Activated CD4-positive, alpha-beta T cell treated with anti-CD3 and anti-CD28 coated beads for 4 hours (primary cell): ENCODE measurements around the gene MIF.
"Not testable (repeated sequence)": the region's sequence is repeated elsewhere in the genome, so short reads cannot be mapped to it uniquely, and the experiment has no call there.

Experiments used
- DNase-seq, 2 donors: peaks; one replicate each; pipeline ENCODE4 v3.0.0-alpha.2; 2020

The MIF gene

DNA sequence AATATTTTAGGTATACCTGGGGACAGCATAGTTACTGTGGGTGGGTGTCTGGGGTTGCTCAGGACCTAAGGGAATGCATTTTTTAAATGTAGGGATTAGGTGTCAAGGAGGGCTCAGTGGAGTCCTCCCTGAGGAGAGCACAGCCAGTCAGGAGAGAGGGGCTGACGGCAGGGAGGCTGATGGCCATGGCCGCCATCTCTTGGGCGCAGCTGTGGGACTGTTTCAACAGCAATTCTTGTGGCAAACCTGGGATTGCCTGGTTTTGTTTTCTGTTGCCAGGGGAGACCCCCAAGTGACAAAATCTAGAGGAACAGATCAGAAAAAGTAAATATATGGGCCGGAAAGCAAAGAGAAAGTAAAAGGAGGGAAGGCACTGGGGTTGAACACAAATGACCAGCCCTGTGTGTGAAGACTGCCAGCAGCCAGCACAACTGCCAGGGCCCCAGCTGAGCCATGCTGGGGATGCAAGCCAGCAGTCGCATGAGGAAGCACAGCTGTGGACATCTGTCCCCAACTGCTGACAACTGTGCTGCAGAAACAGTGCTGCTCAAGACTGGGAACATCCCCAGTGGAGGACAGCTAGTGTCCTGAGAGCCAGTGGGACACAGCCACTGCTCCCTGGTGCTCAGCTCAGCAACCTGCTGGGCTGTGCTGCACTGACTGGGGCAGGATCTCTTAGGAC lies 10.5 kb downstream of the MIF start:
- no peak for DNase-seq

GRCh38 chr22:23906641-23907040 lies 12.5 kb downstream of the MIF start:
- DNase-seq, result no peak

GRCh38 chr22:23907423-23907822 lies 13.2 kb downstream of the MIF start:
- DNase-seq, result not testable (repeated sequence)

DNA sequence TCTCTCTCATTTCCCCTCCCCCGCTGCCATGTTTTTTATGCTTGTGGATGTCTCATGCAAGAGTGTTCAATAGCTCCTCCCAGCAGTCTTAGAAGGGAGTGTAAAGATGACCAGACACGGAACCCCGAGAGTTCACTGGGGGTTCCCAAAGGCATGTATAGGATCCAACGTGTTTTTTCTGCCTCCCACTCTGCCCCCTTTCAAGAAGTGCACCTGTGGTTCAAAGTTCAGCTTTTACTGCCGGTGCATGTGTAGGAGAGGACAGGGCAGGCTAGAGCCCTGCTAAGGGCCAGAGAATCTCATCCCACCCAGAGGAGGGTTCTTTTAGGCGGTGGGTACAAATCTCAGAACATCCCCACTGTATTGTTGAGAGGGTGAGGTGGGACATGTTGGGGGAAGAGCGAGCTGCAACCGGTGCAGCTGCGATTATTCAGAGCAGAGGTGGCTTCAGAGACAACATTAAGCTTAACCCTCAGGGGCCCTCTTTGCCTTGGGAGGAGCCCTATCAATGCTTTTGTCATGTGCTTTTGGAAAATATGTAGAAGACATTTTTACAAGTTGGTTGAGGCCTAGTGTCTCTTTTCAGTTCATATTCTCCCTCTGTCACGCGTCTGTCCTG lies 14.5 kb downstream of the MIF start:
- no peak for DNase-seq

GRCh38 chr22:23909296-23909898 lies 15.2 kb downstream of the MIF start:
- DNase-seq, result no peak

- no peak for DNase-seq
Measured at GRCh38 chr22:23910496-23911190, 16.5 kb downstream of the MIF start.

- no peak for DNase-seq
Measured at GRCh38 chr22:23911318-23911980, 17.3 kb downstream of the MIF start.

DNA sequence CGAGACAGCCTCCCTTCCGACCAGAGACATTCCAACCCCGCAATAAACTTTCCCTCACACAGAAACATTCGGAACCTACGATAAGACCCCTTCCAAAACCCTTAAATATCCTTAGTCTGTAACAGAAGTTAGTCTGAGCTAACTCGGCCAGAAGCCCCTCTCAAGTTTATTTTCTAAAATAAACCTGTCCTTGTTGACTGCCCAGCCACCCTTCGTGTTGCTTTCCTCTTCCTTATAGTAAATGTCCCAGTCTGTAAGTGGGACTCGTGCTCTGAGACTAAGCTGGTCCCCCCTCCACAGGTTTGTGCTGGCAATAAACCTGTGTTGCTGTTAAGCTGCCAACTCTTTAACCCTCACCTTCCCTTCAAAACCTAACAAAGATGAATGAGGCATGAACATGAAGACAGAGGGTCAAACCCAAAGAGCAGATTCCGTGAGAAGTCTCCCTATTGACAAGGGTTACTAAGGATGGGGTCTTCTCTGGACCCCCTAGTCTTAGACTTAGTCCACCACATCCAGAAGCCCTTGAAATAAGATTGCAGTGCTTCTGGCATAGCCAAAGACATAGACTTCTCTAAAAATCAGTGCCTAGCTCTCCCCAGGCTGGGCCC lies 18.2 kb downstream of the MIF start:
- no peak for DNase-seq

DNA sequence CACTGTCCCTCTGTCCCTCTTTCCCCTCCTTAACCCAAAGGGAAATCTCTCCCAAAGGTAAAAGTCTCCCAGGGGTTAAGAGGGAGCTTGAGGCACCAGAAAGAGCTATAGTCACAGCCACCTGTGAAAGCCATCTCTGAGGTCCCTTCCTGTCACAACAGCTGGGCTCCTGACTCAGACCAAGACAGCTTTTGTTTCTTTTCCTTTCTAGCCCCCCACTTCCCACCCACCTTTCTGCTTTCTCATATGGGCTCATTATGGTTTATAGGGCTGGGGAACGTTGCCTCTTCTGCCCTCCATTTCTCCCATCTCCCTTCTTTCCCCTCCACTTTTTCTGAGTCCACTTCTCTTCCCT lies 19.1 kb downstream of the MIF start:
- DNase-seq, result no peak

DNA sequence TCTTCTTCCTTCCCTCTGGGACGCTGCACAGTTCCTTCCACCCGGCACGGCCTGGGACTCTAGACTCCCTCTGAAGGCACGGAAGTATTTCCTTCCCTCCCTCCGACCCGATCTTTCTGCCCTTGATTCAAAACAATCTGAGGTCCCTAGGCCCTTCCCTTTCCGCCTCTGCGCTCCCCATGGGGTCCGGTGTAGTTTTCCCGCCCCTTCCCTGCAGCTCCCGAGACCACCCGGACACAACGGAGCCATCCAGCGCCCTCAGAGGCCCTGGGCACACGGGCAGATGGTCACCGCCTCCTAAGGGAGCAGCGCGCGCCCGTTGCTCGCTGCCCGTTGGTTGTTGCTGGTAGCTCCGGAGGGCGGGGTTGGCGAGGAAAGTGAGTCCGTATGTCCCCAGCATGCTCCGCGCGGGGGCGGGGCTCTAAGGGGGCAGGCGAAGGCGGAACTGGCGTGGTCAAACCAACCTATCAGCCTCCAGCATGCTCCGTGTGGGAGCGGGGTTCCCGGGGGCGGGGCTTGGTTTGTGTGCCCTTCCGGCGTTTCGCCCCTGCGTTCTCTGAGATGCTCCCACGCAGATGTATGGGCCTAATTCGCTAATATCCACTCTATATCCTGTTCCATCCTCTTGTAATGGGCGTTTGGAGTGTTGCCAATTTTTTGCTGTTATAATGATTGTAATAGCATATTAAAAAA lies 19.6 kb downstream of the MIF start:
- peak; percentile 99 to 100 for DNase-seq

DNA sequence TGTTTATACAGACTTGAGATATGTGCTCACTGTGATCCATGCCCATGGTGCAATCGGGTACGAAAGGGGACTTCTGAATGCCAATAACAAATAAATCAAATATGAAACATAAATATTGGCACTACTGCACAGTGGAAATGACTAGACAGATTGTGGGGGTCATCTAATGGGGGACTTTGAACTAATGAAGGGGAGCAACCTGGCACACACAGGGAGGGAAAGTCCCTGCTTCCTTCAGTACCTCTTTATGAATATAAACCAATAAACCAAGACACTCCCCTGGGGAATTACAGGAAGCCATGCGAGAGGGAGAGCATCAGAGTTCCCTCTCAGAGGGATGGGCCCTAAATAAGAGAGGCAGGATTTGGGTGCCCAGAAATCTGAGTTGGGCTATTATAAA lies 21.1 kb downstream of the MIF start:
- no peak for DNase-seq

DNA sequence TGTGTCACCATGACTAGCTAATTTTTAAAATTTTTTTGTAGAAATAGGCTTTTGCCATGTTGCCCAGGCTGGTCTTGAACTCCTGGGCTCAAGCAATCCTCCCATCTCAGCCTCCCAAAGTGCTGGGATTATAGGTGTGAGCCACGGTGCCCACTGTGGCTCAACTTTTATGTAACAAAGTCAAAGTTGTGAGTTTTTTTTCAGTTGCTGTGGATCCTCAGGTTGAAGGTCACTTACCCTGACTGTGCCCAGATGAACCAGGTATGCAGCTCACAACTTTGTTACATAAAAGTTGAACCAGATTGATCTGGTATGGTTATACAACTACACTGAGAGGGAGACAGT lies 26.1 kb downstream of the MIF start:
- DNase-seq, result not testable (repeated sequence)

- DNase-seq, result not testable (repeated sequence)
Measured at GRCh38 chr22:23921586-23922201, 27.5 kb downstream of the MIF start.

GRCh38 chr22:23922921-23923320 lies 28.7 kb downstream of the MIF start:
- DNase-seq, result no peak

GRCh38 chr22:23925020-23925606 lies 30.9 kb downstream of the MIF start:
- DNase-seq, result no peak

DNA sequence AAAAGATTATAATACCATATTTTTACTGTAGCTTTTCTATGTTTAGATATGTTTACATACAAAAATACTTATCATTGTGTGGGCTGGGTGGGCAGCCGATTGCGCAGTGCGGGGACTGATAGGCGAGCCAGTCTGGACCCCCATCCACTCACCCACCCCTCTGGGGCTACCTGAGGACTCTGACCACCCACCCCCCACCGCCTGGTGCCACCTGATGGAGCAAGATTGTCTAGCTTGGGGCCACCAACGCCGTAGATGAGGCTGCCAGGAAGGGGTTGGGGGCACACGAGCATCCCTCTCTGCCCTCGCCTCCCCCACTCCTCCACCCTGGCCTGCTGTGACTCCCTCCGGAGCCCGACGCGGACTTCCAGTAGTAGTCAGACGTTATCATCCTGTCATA lies 32.4 kb downstream of the MIF start:
- no peak for DNase-seq

GRCh38 chr22:23938328-23939016 lies 44.3 kb downstream of the MIF start:
- DNase-seq, result no peak

DNA sequence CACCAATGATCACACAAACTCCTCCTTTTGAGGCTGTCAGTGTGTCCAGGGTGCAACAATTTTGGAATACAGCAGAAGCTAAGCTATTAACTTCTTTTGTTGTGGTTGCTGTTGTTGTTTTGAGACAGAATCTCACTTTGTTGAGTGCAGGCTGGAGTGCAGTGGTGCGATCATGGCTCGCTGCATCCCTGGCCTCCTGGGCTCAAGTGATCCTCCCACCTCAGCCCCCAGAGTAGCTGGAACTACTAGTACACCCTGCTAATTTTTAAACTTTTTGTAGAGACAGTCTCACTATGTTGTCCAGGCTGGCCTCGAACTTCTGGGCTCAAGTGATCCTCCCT lies 44.8 kb downstream of the MIF start:
- DNase-seq, result no peak

GRCh38 chr22:23940166-23940565 lies 46.0 kb downstream of the MIF start:
- DNase-seq, result not testable (repeated sequence)
